Neural progenitor cell (in vitro differentiated cells): ENCODE results near the gene SPATA18. TPM values are rescaled to one million over a fixed set of nuclear protein-coding genes. Genes with fewer than 3 reads are reported as not detected.

ENCODE experiments used
- DNase-seq: peaks from one replicate; pipeline ENCODE4 v3.0.0-alpha.2; 2016; ENCODE audit warnings: low spot score
- H2AFZ ChIP-seq: fragments of 200-600 bp; sonication (generic); replicated peaks from 2 replicates; pipeline ENCODE4 v1.6.1; 2016; ENCODE audit warnings: antibody characterized with exemption
- H3F3A ChIP-seq: fragments of 200-600 bp; sonication (generic); 2 replicates; pipeline ENCODE4 v1.6.1; 2016; ENCODE audit warnings: antibody characterized with exemption, low read depth
- H3K27ac ChIP-seq: fragments of 200-600 bp; sonication (generic); 2 replicates; pipeline ENCODE4 v1.5.1; 2016; ENCODE audit warnings: mild to moderate bottlenecking
- H3K27me3 ChIP-seq: fragments of 200-600 bp; sonication (generic); 2 replicates; pipeline ENCODE4 v1.6.1; 2016; ENCODE audit warnings: mild to moderate bottlenecking, moderate library complexity
- H3K36me3 ChIP-seq: fragments of 200-600 bp; sonication (generic); 2 replicates; pipeline ENCODE4 v1.5.1; 2016
- H3K4me1 ChIP-seq: fragments of 200-600 bp; sonication (generic); 2 replicates; pipeline ENCODE4 v1.6.1; 2016; ENCODE audit warnings: mixed run types
- H3K4me2 ChIP-seq: fragments of 200-600 bp; sonication (generic); 2 replicates; pipeline ENCODE4 v1.6.1; 2016
- H3K4me3 ChIP-seq: fragments of 200-600 bp; sonication (generic); 2 replicates; pipeline ENCODE4 v1.5.1; 2016
- H3K79me2 ChIP-seq: fragments of 200-600 bp; sonication (generic); 2 replicates; pipeline ENCODE4 v1.6.1; 2016; ENCODE audit warnings: low read depth
- H3K9ac ChIP-seq: fragments of 200-600 bp; sonication (generic); 2 replicates; pipeline ENCODE4 v1.6.1; 2016
- H3K9me3 ChIP-seq: fragments of 200-600 bp; sonication (generic); 2 replicates; pipeline ENCODE4 v1.5.1; 2016; ENCODE audit warnings: low read depth
- H4K20me1 ChIP-seq: fragments of 200-600 bp; sonication (generic); 2 replicates; pipeline ENCODE4 v1.6.1; 2016; ENCODE audit warnings: low read depth
- H3K27ac Mint-ChIP-seq: 3 replicates; pipeline ENCODE4 v1.8.0; 2021; ENCODE audit warnings: mixed read lengths
- H3K27me3 Mint-ChIP-seq: 2 replicates; pipeline ENCODE4 v1.8.0; 2022; ENCODE audit warnings: low read depth, mild to moderate bottlenecking, inconsistent platforms, moderate library complexity, mixed read lengths; ENCODE audit not compliant: insufficient read depth
- H3K36me3 Mint-ChIP-seq: 3 replicates; pipeline ENCODE4 v1.8.0; 2021; ENCODE audit warnings: mixed read lengths
- H3K4me1 Mint-ChIP-seq: 3 replicates; pipeline ENCODE4 v1.8.0; 2021; ENCODE audit warnings: mixed read lengths
- H3K4me3 Mint-ChIP-seq: 3 replicates; pipeline ENCODE4 v1.8.0; 2021; ENCODE audit warnings: mild to moderate bottlenecking, moderate library complexity, mixed read lengths
- H3K9me3 Mint-ChIP-seq: 3 replicates; pipeline ENCODE4 v1.8.0; 2020; ENCODE audit warnings: mixed read lengths
- CTCF ChIP-seq: fragments of 200-600 bp; sonication (generic); IDR thresholded peaks from 2 replicates; pipeline ENCODE4 v1.5.1; 2017; ENCODE audit warnings: antibody characterized with exemption, mild to moderate bottlenecking
- EZH2 ChIP-seq: fragments of 200-600 bp; sonication (generic); IDR thresholded peaks from 2 replicates; pipeline ENCODE4 v1.6.1; 2017; ENCODE audit warnings: antibody characterized with exemption, mild to moderate bottlenecking, moderate library complexity
- EZH2phosphoT487 ChIP-seq: fragments of 200-600 bp; sonication (generic); IDR thresholded peaks from 2 replicates; pipeline ENCODE4 v1.6.1; 2017; ENCODE audit warnings: antibody characterized with exemption
- total RNA-seq: library from RNA; depleted of rRNA; stranded (reverse); fragments of >200 nt; gene quantifications from 2 replicates; pipeline ENCODE4 v1.2.3, GENCODE V29; 2015; ENCODE audit warnings: low replicate concordance

Gene SPATA18
- total RNA-seq, 1 donor from 2014 or later, result 5.4 TPM

- no peak overlapping the region for H3K4me3 ChIP-seq
- no peaks in the 10 kb centered on the region for H3K4me1 Mint-ChIP-seq
Observed at GRCh38 chr4:52143815-52144214, 92.7 kb downstream of the SPATA18 start.

GRCh38 chr4:52144372-52144771, 93.3 kb downstream of the SPATA18 start:
- Histone ChIP-seq H3K4me1 (no peaks in the 10 kb centered on the region), H4K20me1 (no peaks in the 10 kb centered on the region), H3K4me2 (no peak overlapping the region), H3K27ac (no peak overlapping the region), H2AFZ (peak overlapping the region; percentile 42), H3K79me2 (no peaks in the 10 kb centered on the region), H3K36me3 (no peaks in the 10 kb centered on the region), H3K9me3 (no peaks in the 10 kb centered on the region), H3F3A (no peaks in the 10 kb centered on the region), H3K9ac (no peak overlapping the region), H3K27me3 (no peaks in the 10 kb centered on the region), H3K4me3 (no peak overlapping the region)
- H3K36me3 Mint-ChIP-seq, result no peaks in the 10 kb centered on the region
- H3K4me3 Mint-ChIP-seq, result no peak overlapping the region
- DNase-seq, result no peak
- H3K4me1 Mint-ChIP-seq, result no peaks in the 10 kb centered on the region
- TF ChIP-seq EZH2phosphoT487 (no peak), CTCF (no peak), EZH2 (no peak)
- no peak overlapping the region for H3K27ac Mint-ChIP-seq
- H3K9me3 Mint-ChIP-seq, result peaks cover 2% of the 10 kb centered on the region
- peaks cover 3% of the 10 kb centered on the region for H3K27me3 Mint-ChIP-seq

More at GRCh38 chr4:52143815-52144214, 92.7 kb downstream of the SPATA18 start:
- peak overlapping the region; percentile 73 for H2AFZ ChIP-seq
- Mint-ChIP-seq H3K36me3 (no peaks in the 10 kb centered on the region), H3K9me3 (peaks cover 2% of the 10 kb centered on the region), H3K27me3 (peaks cover 6% of the 10 kb centered on the region), H3K4me3 (no peak overlapping the region), H3K27ac (no peak overlapping the region)
- no peaks in the 10 kb centered on the region for H4K20me1 ChIP-seq
- H3K27ac ChIP-seq, result no peak overlapping the region
- H3K9me3 ChIP-seq, result no peaks in the 10 kb centered on the region
- H3K27me3 ChIP-seq, result no peaks in the 10 kb centered on the region
- no peak for DNase-seq
- no peaks in the 10 kb centered on the region for H3F3A ChIP-seq
- H3K36me3 ChIP-seq, result no peaks in the 10 kb centered on the region
- no peak overlapping the region for H3K4me2 ChIP-seq
- H3K9ac ChIP-seq, result no peak overlapping the region
- no peaks in the 10 kb centered on the region for H3K79me2 ChIP-seq
- no peaks in the 10 kb centered on the region for H3K4me1 ChIP-seq
- TF ChIP-seq CTCF (no peak), EZH2 (no peak), EZH2phosphoT487 (no peak)

Other genes starting within 250 kb of the SPATA18 start
- gene DCUN1D4, start 208.2 kb upstream of the SPATA18 start, total RNA-seq, result 98.7 and 180 TPM in 2 replicates
- gene LRRC66, start 30.9 kb upstream of the SPATA18 start, total RNA-seq, result 0.40 and 1.0 TPM in 2 replicates
- gene SGCB, start 13.0 kb upstream of the SPATA18 start, total RNA-seq, result 33.8 and 51.8 TPM in 2 replicates